Panc1 (cell line): ENCODE results near the gene NTNG2.

Experiments used
- CTCF ChIP-seq: fragments of 450-650 bp; IDR thresholded peaks from 2 replicates; pipeline ENCODE4 v1.5.1; 2017; ENCODE audit warnings: mild to moderate bottlenecking
- POLR2AphosphoS5 ChIP-seq: IDR thresholded peaks from 2 replicates; pipeline ENCODE4 v1.6.1; 2012; ENCODE audit warnings: mild to moderate bottlenecking, low read depth, low read length, moderate library complexity
- REST ChIP-seq, 2 experiments: IDR thresholded peaks; 2 replicates each; pipeline ENCODE4 v1.6.1; 2011 to 2012; ENCODE audit warnings: low read depth in 2 of 2, control low read depth in 1 of 2, low read length in 1 of 2, mild to moderate bottlenecking in 1 of 2, moderate library complexity in 1 of 2; ENCODE audit not compliant: insufficient read depth in 1 of 2
- SIN3A ChIP-seq: IDR thresholded peaks from 2 replicates; pipeline ENCODE4 v1.6.1; 2012; ENCODE audit warnings: low read depth, mild to moderate bottlenecking, low read length, moderate library complexity, borderline replicate concordance; ENCODE audit not compliant: insufficient read depth
- TCF7L2 ChIP-seq: IDR thresholded peaks from 2 replicates; pipeline ENCODE4 v1.6.1; 2011; ENCODE audit warnings: mild to moderate bottlenecking, low read depth, low read length, inconsistent platforms

- no peak for TF ChIP-seq CTCF
- no peak for TF ChIP-seq SIN3A
- TF ChIP-seq POLR2AphosphoS5 = no peak
- no peak for TF ChIP-seq REST (IDR thresholded peaks at IDR 0.05; ENCODE audit: insufficient read depth in 1 of 2, low read depth in 2 of 2, low read length in 1 of 2)
- no peak for TF ChIP-seq TCF7L2
Measured at GRCh38 chr9:132121021-132121420, 40.8 kb upstream of the NTNG2 start.
